LNCAP (cell line): ENCODE data around the gene KITLG.
A peak's percentile ranks its signal among the peaks of the same experiment; 100 is the strongest.

Experiments used
- CTCF ChIP-seq: fragments of 450-650 bp; IDR thresholded peaks from 2 replicates; pipeline ENCODE4 v1.5.1; 2017; ENCODE audit warnings: mild to moderate bottlenecking

Gene KITLG

GRCh38 chr12:88585077-88585476 is 4.8 kb upstream of the KITLG start:
- TF ChIP-seq CTCF = no peak

- TF ChIP-seq CTCF = no peak
Observed at GRCh38 chr12:88579601-88580050, 645 bp downstream of the KITLG start.

GRCh38 chr12:88579161-88579517 is 1.1 kb downstream of the KITLG start:
- TF ChIP-seq CTCF = peak; percentile 18; the same call in 1 of the 2 replicates

- TF ChIP-seq CTCF = no peak
Observed at GRCh38 chr12:88578276-88579160, 1.8 kb downstream of the KITLG start.

GRCh38 chr12:88577537-88577936 is 2.7 kb downstream of the KITLG start:
- no peak for TF ChIP-seq CTCF

- TF ChIP-seq CTCF = no peak
Observed at GRCh38 chr12:88576866-88577265, 3.4 kb downstream of the KITLG start.

- TF ChIP-seq CTCF = no peak
Observed at GRCh38 chr12:88575361-88575970, 4.8 kb downstream of the KITLG start.
